GM12878 (cell line): ENCODE measurements around the gene CNR2. TPM values are rescaled to one million over a fixed set of nuclear protein-coding genes. Genes with fewer than 3 reads are reported as not detected.

Experiments used
- ATAC-seq: fragments of 200-7000 bp; cut with Tn5 transposase; 3 replicates; pipeline ENCODE4 v1.9.1; 2020; ENCODE audit warnings: mild to moderate bottlenecking, moderate library complexity
- BruUV-seq: library from RNA; stranded (reverse); fragments of 400-500 nt; replicated peaks from 2 replicates; lab custom pipeline; 2021; lab: Mats Ljungman, UMichigan
- CTCF ChIA-PET: fragments of 300-600 bp; sonication (Branson Sonifier 250); formaldehyde crosslinking; extraction: SDS; loops from one replicate; lab custom pipeline; 2021; ENCODE audit warnings: inconsistent platforms; lab: Yijun Ruan, JAX
- POLR2A ChIA-PET: fragments of 350-600 bp; formaldehyde crosslinking; extraction: SDS; loops from one replicate; lab custom pipeline; 2021; ENCODE audit warnings: inconsistent platforms; lab: Charles Lee
- RAD21 ChIA-PET: fragments of 300-600 bp; sonication (Branson Sonifier 250); formaldehyde crosslinking; loops from one replicate; lab custom pipeline; 2023; ENCODE audit warnings: antibody characterized with exemption; ENCODE audit not compliant: unreplicated experiment; lab: Charles Lee
- SMC1A ChIA-PET: fragments of 300-600 bp; sonication (Branson Sonifier 250); formaldehyde crosslinking; loops from one replicate; lab custom pipeline; 2023; ENCODE audit not compliant: unreplicated experiment, uncharacterized antibody; lab: Charles Lee
- DNase-seq: peaks from one replicate; pipeline ENCODE4 v3.0.0-alpha.2; 2011; ENCODE audit warnings: low read depth, low spot score
- FAIRE-seq: peaks from 3 replicates; lab custom pipeline; 2011; peaks lifted over from hg19 to GRCh38; lab: Jason Lieb, UNC
- H2AFZ ChIP-seq: 2 replicates; pipeline ENCODE4 v1.6.0; 2011; ENCODE audit warnings: low read depth, low read length, control low read depth; ENCODE audit not compliant: control insufficient read depth
- H3K27ac ChIP-seq: 2 replicates; pipeline ENCODE4 v1.5.1; 2011; ENCODE audit warnings: control low read depth; ENCODE audit not compliant: control insufficient read depth, insufficient read depth
- H3K27me3 ChIP-seq, 2 experiments: replicated peaks in 1 of 2; 2 replicates each; pipeline versions ENCODE4 v1.6.0 to v1.6.1; 2011; ENCODE audit warnings: low read length in 1 of 2; ENCODE audit not compliant: control insufficient read depth in 2 of 2, insufficient read depth in 2 of 2
- H3K36me3 ChIP-seq, 2 experiments: 2 replicates each; pipeline ENCODE4 v1.5.1; 2011; ENCODE audit warnings: low read length in 1 of 2; ENCODE audit not compliant: control insufficient read depth in 2 of 2, insufficient read depth in 2 of 2
- H3K4me1 ChIP-seq: 2 replicates; pipeline ENCODE4 v1.6.1; 2011; ENCODE audit warnings: mild to moderate bottlenecking, low read length, moderate library complexity, mixed read lengths; ENCODE audit not compliant: control insufficient read depth, insufficient read depth
- H3K4me2 ChIP-seq: 2 replicates; pipeline ENCODE4 v1.6.0; 2011; ENCODE audit warnings: control low read depth; ENCODE audit not compliant: control insufficient read depth, insufficient read depth
- H3K4me3 ChIP-seq: fragments of 200-600 bp; sonication (generic); 2 replicates; pipeline ENCODE4 v1.5.1; 2016
- H3K79me2 ChIP-seq: 2 replicates; pipeline ENCODE4 v1.6.0; 2011; ENCODE audit warnings: low read length; ENCODE audit not compliant: control insufficient read depth, insufficient read depth
- H3K9ac ChIP-seq: 2 replicates; pipeline ENCODE4 v1.8.0; 2011; ENCODE audit warnings: low read length, control low read depth, mixed read lengths; ENCODE audit not compliant: control insufficient read depth, insufficient read depth
- H3K9me3 ChIP-seq: replicated peaks from 3 replicates; pipeline ENCODE4 v1.5.1; 2011; ENCODE audit warnings: mild to moderate bottlenecking, low read length; ENCODE audit not compliant: control insufficient read depth, insufficient read depth
- H4K20me1 ChIP-seq: 2 replicates; pipeline ENCODE4 v1.6.0; 2011; ENCODE audit not compliant: control insufficient read depth, insufficient read depth
- ATF2 ChIP-seq: IDR thresholded peaks from 2 replicates; pipeline ENCODE4 v1.6.1; 2012; ENCODE audit warnings: low read length, inconsistent platforms
- CTCF ChIP-seq, 3 experiments: IDR thresholded peaks in 2 of 3; conservative IDR thresholded peaks in 1 of 3; 2 replicates each; pipeline ENCODE4 v1.5.1; 2011; ENCODE audit warnings: low read depth in 3 of 3, low read length in 3 of 3, mild to moderate bottlenecking in 3 of 3, control low read depth in 2 of 3, moderate library complexity in 2 of 3, inconsistent platforms in 1 of 3, mixed read lengths in 1 of 3; ENCODE audit not compliant: control insufficient read depth in 2 of 3, insufficient read depth in 1 of 3; ENCODE audit errors: extremely low read depth in 1 of 3
- DPF2 ChIP-seq: fragments of 450-650 bp; IDR thresholded peaks from 2 replicates; pipeline ENCODE4 v1.6.1; 2017; ENCODE audit warnings: mild to moderate bottlenecking
- E2F8 ChIP-seq: fragments of 450-650 bp; IDR thresholded peaks from 2 replicates; pipeline ENCODE4 v1.6.1; 2018; ENCODE audit warnings: mild to moderate bottlenecking, low read depth, moderate library complexity; ENCODE audit not compliant: partially characterized antibody
- EP300 ChIP-seq, 2 experiments: fragments of 150-350 bp in 1 of 2; IDR thresholded peaks; 2 replicates each; pipeline ENCODE4 v1.6.1; 2011 to 2012; ENCODE audit warnings: low read depth in 2 of 2, low read length in 2 of 2, borderline replicate concordance in 1 of 2, improper control_type of control experiment in 1 of 2, inconsistent platforms in 1 of 2; ENCODE audit not compliant: control insufficient read depth in 1 of 2
- NFYB ChIP-seq: IDR thresholded peaks from 2 replicates; pipeline ENCODE4 v1.6.1; 2011; ENCODE audit warnings: low read depth, mild to moderate bottlenecking, low read length, improper control_type of control experiment, moderate library complexity; ENCODE audit not compliant: insufficient read depth
- POLR2AphosphoS2 ChIP-seq: IDR thresholded peaks from 2 replicates; pipeline ENCODE4 v1.6.1; 2011; ENCODE audit warnings: low read depth, mild to moderate bottlenecking, low read length, improper control_type of control experiment, moderate library complexity
- POLR2AphosphoS5 ChIP-seq: IDR thresholded peaks from 2 replicates; pipeline ENCODE4 v1.6.1; 2011; ENCODE audit warnings: mild to moderate bottlenecking, low read length, inconsistent platforms
- POU2F2 ChIP-seq: IDR thresholded peaks from 3 replicates; pipeline ENCODE4 v1.6.1; 2011; ENCODE audit warnings: low read depth, mild to moderate bottlenecking, low read length, borderline replicate concordance
- RAD51 ChIP-seq: fragments of 450-650 bp; IDR thresholded peaks from 2 replicates; pipeline ENCODE4 v1.6.1; 2016; ENCODE audit warnings: moderate library complexity, mild to moderate bottlenecking, inconsistent platforms
- SIN3A ChIP-seq: IDR thresholded peaks from 2 replicates; pipeline ENCODE4 v1.6.1; 2012; ENCODE audit warnings: low read depth, low read length, improper control_type of control experiment
- SPI1 ChIP-seq: IDR thresholded peaks from 2 replicates; pipeline ENCODE4 v1.6.1; 2011; ENCODE audit warnings: low read depth, mild to moderate bottlenecking, low read length, moderate library complexity, borderline replicate concordance; ENCODE audit not compliant: insufficient read depth
- TCF12 ChIP-seq: IDR thresholded peaks from 2 replicates; pipeline ENCODE4 v1.6.1; 2011; ENCODE audit warnings: low read depth, mild to moderate bottlenecking, low read length
- TCF3 ChIP-seq: IDR thresholded peaks from 2 replicates; pipeline ENCODE4 v1.6.1; 2012; ENCODE audit warnings: low read depth, mild to moderate bottlenecking, low read length, borderline replicate concordance; ENCODE audit not compliant: insufficient read depth
- whole genome bisulfite sequencing: methylation state at CpG from one replicate; pipeline ENCODE4 v1.1.6; 2016; ENCODE audit warnings: low lambda C conversion rate; ENCODE audit not compliant: insufficient replicate concordance, insufficient coverage; ENCODE audit errors: missing lambda C conversion rate; 5-methylcytosine and 5-hydroxymethylcytosine counted together
- in situ Hi-C: fragments of 300-500 bp; cut with MboI; formaldehyde crosslinking; loops from 9 replicates; pipeline ENCODE4 v1.14.3; 2018; ENCODE audit warnings: mixed read lengths
- intact Hi-C: fragments of 100-400 bp; cut with micrococcal nuclease; formaldehyde crosslinking; loops from one replicate; pipeline ENCODE4 v1.14.2; 2022; ENCODE audit not compliant: unreplicated experiment
- polyA plus RNA-seq, 11 experiments: library from polyadenylated mRNA; depleted of rRNA in 4 of 11; unstranded in 6 of 11; stranded (reverse) in 5 of 11; fragments of >200 nt; fragmentation: Nextera tagmentation in 4 of 11; fragmentation: Illumina TruSeq in 1 of 11; extraction: Ambion mirVana in 4 of 11; extraction: Trizol in 1 of 11; gene quantifications; 1 replicate in 1 of 11; 2 replicates in 10 of 11; pipeline versions ENCODE4 v1.2.1 to v1.2.3, GENCODE V29; 2011 to 2016; ENCODE audit warnings: inconsistent platforms in 2 of 11, missing spikeins in 2 of 11, low read depth in 1 of 11
- total RNA-seq, 4 experiments: library from RNA; depleted of rRNA in 3 of 4; stranded (reverse); fragments of >200 nt in 3 of 4; fragmentation: Illumina TruSeq in 1 of 4; extraction: Trizol in 1 of 4; gene quantifications; 2 replicates each; pipeline versions ENCODE4 v1.2.1 to v1.2.3, GENCODE V29; 2013 to 2021

CNR2 gene
- total and polyA plus RNA-seq, 10 of the 15 experiments (the other 5 are each of a cell fraction or from before 2014, with no cell fraction given) = 0.46 to 19.8 (median 12.2) TPM

- TF ChIP-seq E2F8 = no peak
- TF ChIP-seq SIN3A = no peak
- no peak for TF ChIP-seq ATF2
- TF ChIP-seq DPF2 = peak; percentile 53; the same call in 1 of the 2 replicates
- peak; percentile 47 to 63; a peak in 2 of 4 replicates for TF ChIP-seq EP300 (IDR thresholded peaks at IDR 0.05; ENCODE audit: borderline replicate concordance in 1 of 2, control insufficient read depth in 1 of 2, low read depth in 2 of 2, low read length in 2 of 2)
- TF ChIP-seq, all 136 proteins: peak for 14
These were observed 3.0 kb downstream of the CNR2 start (continued) for GRCh38 chr1:23910144-23910543.

GRCh38 chr1:23909412-23909811, 3.8 kb downstream of the CNR2 start:
- ChIA-PET CTCF (interaction anchor here (0.5 to 10.5 kb wide), 12 partner anchors 13 to 484 kb away, joined by 3 to 109 read pairs (median 4); no protein-coding TSS in a partner anchor), POLR2A (interaction anchor here (0.5 to 4.3 kb wide), 13 partner anchors 20 to 185 kb away, joined by 3 to 26 read pairs (median 5); partner anchors contain the start of genes ELOA, HMGCL, PNRC2 and SRSF10), SMC1A (interaction anchor here (0.9 to 7.7 kb wide), 14 partner anchors 10 to 137 kb away, joined by 3 to 66 read pairs (median 4); partner anchors contain the start of genes HMGCL, PITHD1, PNRC2 and SRSF10), RAD21 (interaction anchor here (0.9 to 5.9 kb wide), 16 partner anchors 13 to 332 kb away, joined by 3 to 54 read pairs (median 6); partner anchors contain the start of genes GALE, HMGCL, PITHD1 and PNRC2)
- H3K27ac ChIP-seq = peak overlapping the region; percentile 98
- no peaks in the 10 kb centered on the region for H3K36me3 ChIP-seq
- peak overlapping the region; percentile 66 for H3K4me3 ChIP-seq
- peaks cover 62% of the 10 kb centered on the region for H3K4me1 ChIP-seq
- TSS peak; percentile 75 for BruUV-seq
- in situ Hi-C loops = no loop called here
- no peaks in the 10 kb centered on the region for H3K27me3 ChIP-seq
- under 1% methylated on average over 10 of the region's 10 CpGs for WGBS
- peak; percentile 63 for DNase-seq
- peak overlapping the region; percentile 82 for H3K4me2 ChIP-seq
- intact Hi-C loops = loop anchor here (2.0 kb wide), 1 partner anchor 41 kb away; the partner anchor contains the start of gene FUCA1
- H2AFZ ChIP-seq = peak overlapping the region; percentile 21; the same call in 1 of the 2 replicates
- no peaks in the 10 kb centered on the region for H4K20me1 ChIP-seq
- H3K9me3 ChIP-seq = no peaks in the 10 kb centered on the region
- peaks cover 70% of the 10 kb centered on the region for H3K79me2 ChIP-seq
- H3K9ac ChIP-seq = peak overlapping the region; percentile 88
- peak; percentile 38 for ATAC-seq
- FAIRE-seq = no peak
- TF ChIP-seq TCF3 (0 out of 2 replicates have a peak, but pooled peaks have one; percentile 7), TCF12 (0 out of 2 replicates have a peak, but pooled peaks have one; percentile 11), POU2F2 (peak; percentile 32; the same call in 1 of the 3 replicates), SPI1 (peak; percentile 65; the same call in 1 of the 2 replicates), POLR2AphosphoS2 (no peak), POLR2AphosphoS5 (peak; percentile 46; the same call in 1 of the 2 replicates), CTCF (IDR thresholded peaks at IDR 0.05 in 2 of 3, conservative IDR thresholded peaks at IDR 0.05 in 1 of 3; ENCODE audit: control insufficient read depth in 2 of 3, extremely low read depth in 1 of 3, insufficient read depth in 1 of 3, low read depth in 3 of 3, low read length in 3 of 3) (0 out of 6 replicates have a peak, but pooled peaks of 1 of the 3 experiments have one; percentile 0), RAD51 (peak; percentile 46; the same call in 1 of the 2 replicates), NFYB (0 out of 2 replicates have a peak, but pooled peaks have one; percentile 48)
